Measurements from ENCODE around the gene MCM7. TPM values are rescaled to one million over a fixed set of nuclear protein-coding genes. Genes with fewer than 3 reads are reported as not detected.

The MCM7 gene
- total and polyA plus RNA-seq, 2 of the 13 experiments (the other 11 are each of a cell fraction or from before 2014, with no cell fraction given) = 84.5 to 214 TPM

- 1% methylated on average over 36 of the region's 68 CpGs for WGBS (ENCODE audit: low lambda C conversion rate)
- Histone ChIP-seq H3K9me3 (ENCODE audit: low read length) (no peaks in the 10 kb centered on the region), H4K20me1 (ENCODE audit: insufficient read depth, low read length) (no peaks in the 10 kb centered on the region), H3K79me2 (ENCODE audit: insufficient read depth, low read length) (peaks cover 10% of the 10 kb centered on the region), H3K4me3 (replicated peaks in 1 of 3; ENCODE audit: insufficient read depth in 1 of 3, low read depth in 2 of 3, low read length in 3 of 3) (peak within 1 kb of the TSS; percentile 83 to 97 (median 84)), H2AFZ (ENCODE audit: low read length) (peak within 1 kb of the TSS; percentile 20), H3K27ac (ENCODE audit: extremely low read length, insufficient read depth, low read length) (peak within 1 kb of the TSS; percentile 74), H3K27me3 (ENCODE audit: control insufficient read depth in 1 of 2, insufficient read depth in 2 of 2, low read length in 2 of 2) (no peaks in the 10 kb centered on the region; a peak in 1 of 5 replicates), H3K36me3 (replicated peaks in 1 of 2; ENCODE audit: control insufficient read depth in 1 of 2, insufficient read depth in 2 of 2, low read length in 2 of 2) (peaks cover 24 to 36% of the 10 kb centered on the region in 2 experiments), H3K4me2 (ENCODE audit: low read depth, low read length) (peak within 1 kb of the TSS; percentile 87), H3K9ac (ENCODE audit: insufficient read depth, low read depth, low read length) (peak within 1 kb of the TSS; percentile 96), H3K4me1 (ENCODE audit: insufficient read depth, low read length) (peaks cover 36% of the 10 kb centered on the region)
- in situ Hi-C loops (cut with HindIII; ENCODE audit: extremely low pct_ligation_motif_present, low pct_unique_long_range_greater_than_20kb) = no loop called here
- BruUV-seq (replicated peaks) = no TSS peak
- peak; percentile 8 for FAIRE-seq
- intact Hi-C loops (cut with micrococcal nuclease; ENCODE audit: unreplicated experiment) = no loop called here
- peak; percentile 58 for ATAC-seq
- DNase-seq (ENCODE audit: low spot score) = peak; percentile 49
- ChIA-PET POLR2A (interaction anchor here (1.0 to 2.7 kb wide), 3 partner anchors 12 to 60 kb away, joined by 3 to 29 read pairs (median 4); partner anchors contain the start of genes AP4M1, LAMTOR4, MBLAC1 and MCM7), CTCF (ENCODE audit: low intra/inter-chr PET ratio, low total read pairs) (no interaction called here)
- TF ChIP-seq ZNF614 (CRISPR knock-in tag; IDR thresholded peaks at IDR 0.05; ENCODE audit: borderline replicate concordance) = peak; percentile 91
- no peak for TF ChIP-seq STAT6 (CRISPR knock-in tag; IDR thresholded peaks at IDR 0.05; ENCODE audit: borderline replicate concordance)
- no peak for TF ChIP-seq SYNCRIP (IDR thresholded peaks at IDR 0.05; ENCODE audit: insufficient read depth, low read depth, low read length)
- TF ChIP-seq ZNF264 (CRISPR knock-in tag; IDR thresholded peaks at IDR 0.05) = no peak
- peak; percentile 95 for TF ChIP-seq ATF7-NPFF (CRISPR knock-in tag; IDR thresholded peaks at IDR 0.05; ENCODE audit: low read depth)
- TF ChIP-seq FOXA1 (IDR thresholded peaks at IDR 0.05) = no peak
- TF ChIP-seq FOXA1 (CRISPR knock-in tag; IDR thresholded peaks at IDR 0.05) = no peak
- no peak for TF ChIP-seq ZNF326 (CRISPR knock-in tag; IDR thresholded peaks at IDR 0.05; ENCODE audit: borderline replicate concordance)
- TF ChIP-seq MZF1 (CRISPR knock-in tag; IDR thresholded peaks at IDR 0.05; ENCODE audit: borderline replicate concordance) = 0 out of 2 replicates have a peak, but pooled peaks have one; percentile 47
- no peak for TF ChIP-seq TBP (CRISPR knock-in tag; IDR thresholded peaks at IDR 0.05)
- TF ChIP-seq ZNF224 (CRISPR knock-in tag; IDR thresholded peaks at IDR 0.05) = peak; percentile 73; the same call in 1 of the 2 replicates
- no peak for TF ChIP-seq ZNF7 (CRISPR knock-in tag; IDR thresholded peaks at IDR 0.05)
- no peak for TF ChIP-seq ZBTB4 (CRISPR knock-in tag; IDR thresholded peaks at IDR 0.05; ENCODE audit: borderline replicate concordance)
- TF ChIP-seq SKIL (CRISPR knock-in tag; IDR thresholded peaks at IDR 0.05; ENCODE audit: borderline replicate concordance) = peak; percentile 73
Observed at GRCh38 chr7:100088621-100089457, 12.4 kb downstream of the MCM7 start, which contains the start of gene COPS6. COPS6 (plus strand) TSS chr7:100088969; CDS start chr7:100088991, 22 bp downstream.

Measured in HepG2 (cell line).